Liver (tissue), 9 donors: Measurements from ENCODE around the gene P2RY14. TPM values are rescaled to one million over a fixed set of nuclear protein-coding genes. Genes with fewer than 3 reads are reported as not detected.

Source experiments
- DNase-seq: peaks from one replicate; pipeline ENCODE4 v3.0.0-alpha.2; 2017; ENCODE audit warnings: low spot score
- H3K27ac ChIP-seq, 2 donors: one replicate each; pipeline ENCODE4 v1.7.0; 2013; ENCODE audit warnings: inconsistent platforms in 2 of 2, low read length in 2 of 2, control low read depth in 1 of 2, low read depth in 1 of 2, mild to moderate bottlenecking in 1 of 2
- H3K27me3 ChIP-seq, 4 donors: one replicate each; pipeline versions ENCODE4 v1.6.1 to v1.7.0; 2013; ENCODE audit warnings: low read length in 3 of 4, inconsistent platforms in 1 of 4, mild to moderate bottlenecking in 1 of 4, moderate library complexity in 1 of 4; ENCODE audit not compliant: control insufficient read depth in 4 of 4, insufficient read depth in 4 of 4
- H3K36me3 ChIP-seq, 4 donors: one replicate each; pipeline versions ENCODE4 v1.6.1 to v1.7.0; 2013; ENCODE audit warnings: low read length in 3 of 4, mild to moderate bottlenecking in 3 of 4, low read depth in 1 of 4, moderate library complexity in 1 of 4; ENCODE audit not compliant: control insufficient read depth in 4 of 4, insufficient read depth in 3 of 4
- H3K4me1 ChIP-seq, 4 donors: one replicate each; pipeline versions ENCODE4 v1.6.1 to v1.7.0; 2013; ENCODE audit warnings: low read length in 3 of 4, mild to moderate bottlenecking in 3 of 4, moderate library complexity in 1 of 4; ENCODE audit not compliant: control insufficient read depth in 4 of 4, insufficient read depth in 4 of 4
- H3K4me3 ChIP-seq, 3 donors: one replicate each; pipeline versions ENCODE4 v1.6.1 to v1.7.0; 2013; ENCODE audit warnings: low read length in 3 of 3, control low read depth in 1 of 3, low read depth in 1 of 3, mild to moderate bottlenecking in 1 of 3
- H3K9ac ChIP-seq, 2 donors: one replicate each; pipeline ENCODE4 v1.7.0; 2013; ENCODE audit warnings: low read length in 2 of 2, mild to moderate bottlenecking in 2 of 2, moderate library complexity in 2 of 2, control low read depth in 1 of 2, low read depth in 1 of 2
- H3K9me3 ChIP-seq, 4 donors: one replicate each; pipeline versions ENCODE4 v1.6.1 to v1.7.0; 2013; ENCODE audit warnings: low read length in 3 of 4; ENCODE audit not compliant: control insufficient read depth in 4 of 4
- ATF3 ChIP-seq: IDR thresholded peaks from 2 replicates; pipeline ENCODE4 v1.6.1; 2016; ENCODE audit warnings: antibody characterized with exemption
- CTCF ChIP-seq: fragments of 150-350 bp; IDR thresholded peaks from 2 replicates; pipeline ENCODE4 v1.5.1; 2017; ENCODE audit warnings: improper control_type of control experiment, low read depth, low read length; ENCODE audit not compliant: missing input control
- EGR1 ChIP-seq, 2 donors: IDR thresholded peaks; 2 replicates each; pipeline ENCODE4 v1.6.1; 2016 to 2018; ENCODE audit warnings: antibody characterized with exemption in 2 of 2, low read depth in 2 of 2
- FOXA2 ChIP-seq: IDR thresholded peaks from 2 replicates; pipeline ENCODE4 v1.6.1; 2016; ENCODE audit warnings: antibody characterized with exemption
- GABPA ChIP-seq, 2 donors: IDR thresholded peaks in 1 of 2; conservative IDR thresholded peaks in 1 of 2; 2 replicates each; pipeline ENCODE4 v1.6.1; 2016; ENCODE audit warnings: antibody characterized with exemption in 2 of 2, mild to moderate bottlenecking in 1 of 2, moderate library complexity in 1 of 2
- HNF4A ChIP-seq, 2 donors: conservative IDR thresholded peaks; 2 replicates each; pipeline ENCODE4 v1.6.1; 2016; ENCODE audit warnings: antibody characterized with exemption in 2 of 2, mild to moderate bottlenecking in 2 of 2
- HNF4G ChIP-seq: IDR thresholded peaks from 2 replicates; pipeline ENCODE4 v1.6.1; 2016; ENCODE audit warnings: antibody characterized with exemption
- JUND ChIP-seq, 2 donors: IDR thresholded peaks; 2 replicates each; pipeline ENCODE4 v1.6.1; 2016; ENCODE audit warnings: antibody characterized with exemption in 2 of 2
- MAX ChIP-seq: IDR thresholded peaks from 2 replicates; pipeline ENCODE4 v1.6.1; 2016; ENCODE audit warnings: antibody characterized with exemption
- NR2F2 ChIP-seq: IDR thresholded peaks from 2 replicates; pipeline ENCODE4 v1.6.1; 2016; ENCODE audit warnings: antibody characterized with exemption
- RAD21 ChIP-seq, 2 donors: IDR thresholded peaks; 2 replicates each; pipeline ENCODE4 v1.6.1; 2016; ENCODE audit warnings: antibody characterized with exemption in 2 of 2, mild to moderate bottlenecking in 2 of 2
- RXRA ChIP-seq, 2 donors: IDR thresholded peaks; 2 replicates each; pipeline ENCODE4 v1.6.1; 2017 to 2018; ENCODE audit warnings: antibody characterized with exemption in 2 of 2, mild to moderate bottlenecking in 1 of 2
- SP1 ChIP-seq: IDR thresholded peaks from 2 replicates; pipeline ENCODE4 v1.6.1; 2018; ENCODE audit warnings: antibody characterized with exemption, mild to moderate bottlenecking
- YY1 ChIP-seq: IDR thresholded peaks from 2 replicates; pipeline ENCODE4 v1.6.1; 2016; ENCODE audit warnings: antibody characterized with exemption, mild to moderate bottlenecking
- ZBTB33 ChIP-seq: IDR thresholded peaks from 2 replicates; pipeline ENCODE4 v1.6.1; 2016; ENCODE audit warnings: antibody characterized with exemption
- WGBS: extraction: QIAGEN DNeasy Blood & Tissue Kit; methylation state at CpG from one replicate; pipeline ENCODE4 v1.1.7; 2013; 5-methylcytosine and 5-hydroxymethylcytosine counted together
- polyA plus RNA-seq, 2 donors: library from polyadenylated mRNA; stranded (reverse) in 1 of 2; unstranded in 1 of 2; fragments of 200-250 nt in 1 of 2; fragments of >200 nt in 1 of 2; fragmentation: Nextera tagmentation in 1 of 2; extraction: Ambion mirVana in 1 of 2; gene quantifications; one replicate each; pipeline versions ENCODE4 v1.2.1 to v1.2.3, GENCODE V29; 2013 to 2015
- total RNA-seq, 2 donors: library from RNA; depleted of rRNA; stranded (reverse); fragments of >200 nt; gene quantifications; one replicate each; pipeline ENCODE4 v1.2.3, GENCODE V29; 2014
- donor health status: healthy.
- donor health status: healthy.
- donor health status: healthy.
- donor health status: healthy.
- donor health status: healthy.

P2RY14 gene
- total and polyA plus RNA-seq, 4 donors: 0.10 to 0.37 (median 0.22) TPM

- H3K4me3 ChIP-seq: no peak overlapping the region
- no peaks in the 10 kb centered on the region for H3K27me3 ChIP-seq
- H3K9ac ChIP-seq: no peak overlapping the region
- TF ChIP-seq MAX (no peak), HNF4A (conservative IDR thresholded peaks at IDR 0.05) (no peak), EGR1 (IDR thresholded peaks at IDR 0.05; ENCODE audit: low read depth in 2 of 2) (no peak), CTCF (no peak), ATF3 (no peak), FOXA2 (no peak), SP1 (no peak), NR2F2 (no peak)
- WGBS: 66% methylated on average over 4 of the region's 4 CpGs
- H3K4me1 ChIP-seq: peaks cover 5 to 16% (median 11%) of the 10 kb centered on the region in 4 donors
- DNase-seq: no peak
- H3K27ac ChIP-seq: peak overlapping the region in 1 of 2 donors; percentile 15
- H3K36me3 ChIP-seq: no peaks in the 10 kb centered on the region
- no peaks in the 10 kb centered on the region for H3K9me3 ChIP-seq
Observed at GRCh38 chr3:151199554-151200438, 78.5 kb downstream of the P2RY14 start.

- Histone ChIP-seq H3K27me3 (no peaks in the 10 kb centered on the region), H3K36me3 (no peaks in the 10 kb centered on the region), H3K9me3 (no peaks in the 10 kb centered on the region), H3K4me1 (peaks cover 5 to 16% (median 11%) of the 10 kb centered on the region in 4 donors), H3K27ac (no peak overlapping the region), H3K9ac (no peak overlapping the region), H3K4me3 (no peak overlapping the region)
- TF ChIP-seq ZBTB33: no peak
- TF ChIP-seq MAX: no peak
- no peak for TF ChIP-seq HNF4A (conservative IDR thresholded peaks at IDR 0.05)
- TF ChIP-seq NR2F2: no peak
- no peak for TF ChIP-seq SP1
- TF ChIP-seq YY1: no peak
- TF ChIP-seq FOXA2: no peak
- TF ChIP-seq GABPA (IDR thresholded peaks at IDR 0.05 in 1 of 2, conservative IDR thresholded peaks at IDR 0.05 in 1 of 2): no peak
- no peak for TF ChIP-seq RAD21 (IDR thresholded peaks at IDR 0.05)
- no peak for TF ChIP-seq JUND (IDR thresholded peaks at IDR 0.05)
- no peak for TF ChIP-seq HNF4G
- no peak for TF ChIP-seq RXRA (IDR thresholded peaks at IDR 0.05)
- no peak for TF ChIP-seq EGR1 (IDR thresholded peaks at IDR 0.05; ENCODE audit: low read depth in 2 of 2)
- WGBS: 81% methylated on average over 5 of the region's 5 CpGs
- no peak for DNase-seq
Observed at GRCh38 chr3:151198849-151199248, 79.5 kb downstream of the P2RY14 start.
